Measurements from ENCODE around the gene KIAA1210.

Gene KIAA1210

DNA sequence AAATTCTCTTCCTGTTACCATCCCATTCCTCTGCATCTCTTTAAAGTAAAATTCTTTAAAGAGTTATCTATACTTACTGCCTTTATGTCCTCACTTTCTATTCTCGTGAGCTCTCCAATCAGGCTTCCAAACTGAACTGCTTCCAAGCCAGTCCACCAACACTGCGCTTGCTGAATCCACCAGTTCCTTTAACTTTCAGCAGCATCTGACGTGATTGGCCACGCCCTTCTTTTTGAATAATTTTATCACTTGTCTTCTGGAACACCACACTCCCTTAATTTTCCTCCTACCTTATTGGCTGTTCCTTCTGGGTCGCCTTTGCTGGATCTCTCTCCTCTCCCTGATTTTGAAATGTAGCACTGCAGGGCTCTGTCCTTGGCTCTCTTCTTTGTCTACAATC, at the start of gene KIAA1210:
Gene KIAA1210 (minus strand): TSS at position 163 of the 400 bp plus-strand sequence. CDS start 4,170 bp downstream, outside the sequence.
- in situ Hi-C loops (cut with MboI; ENCODE audit: low sequenced_read_pairs) = no loop called here

DNA sequence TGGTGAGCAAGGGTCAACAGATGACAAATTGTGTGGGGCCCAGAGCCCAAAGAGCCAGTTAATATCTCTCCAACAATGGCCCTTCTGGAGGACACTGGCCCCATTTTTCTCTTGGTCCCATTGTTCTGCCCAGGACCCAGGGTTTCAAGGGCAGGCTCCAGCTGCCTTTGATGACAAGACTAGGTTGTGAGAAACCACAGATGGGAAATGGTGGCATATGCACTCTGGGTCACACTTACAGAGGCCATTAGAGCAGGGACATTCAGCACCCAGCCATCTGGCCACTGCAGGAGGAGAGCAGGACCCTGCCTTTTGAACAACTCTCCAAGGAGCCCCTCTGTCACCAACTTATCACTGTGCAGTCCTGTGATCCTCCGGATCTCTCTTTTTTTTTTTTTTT, 49.7 kb upstream of the KIAA1210 start:
- in situ Hi-C loops (cut with MboI; ENCODE audit: low sequenced_read_pairs) = no loop called here

DNA sequence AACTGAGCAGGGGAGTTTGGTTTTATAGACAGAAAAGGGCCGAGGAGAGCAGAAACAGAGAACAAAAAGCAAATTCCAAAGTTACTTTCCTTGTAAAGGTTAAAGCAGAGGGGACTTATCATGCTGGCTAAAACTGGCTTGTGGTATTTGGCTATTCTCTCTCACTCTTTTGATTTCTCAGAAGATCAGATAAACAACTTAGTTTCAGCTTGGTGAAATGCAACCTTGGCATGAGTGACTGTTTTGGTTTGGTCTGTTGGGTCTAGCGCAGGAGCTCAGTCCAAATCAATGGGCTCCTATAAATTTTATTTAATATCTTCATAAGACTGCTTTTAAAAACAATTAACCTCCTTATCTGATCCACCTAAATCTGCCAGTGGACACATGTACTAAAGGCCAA, 47.3 kb upstream of the KIAA1210 start:
- in situ Hi-C loops (cut with MboI; ENCODE audit: low sequenced_read_pairs) = no loop called here

DNA sequence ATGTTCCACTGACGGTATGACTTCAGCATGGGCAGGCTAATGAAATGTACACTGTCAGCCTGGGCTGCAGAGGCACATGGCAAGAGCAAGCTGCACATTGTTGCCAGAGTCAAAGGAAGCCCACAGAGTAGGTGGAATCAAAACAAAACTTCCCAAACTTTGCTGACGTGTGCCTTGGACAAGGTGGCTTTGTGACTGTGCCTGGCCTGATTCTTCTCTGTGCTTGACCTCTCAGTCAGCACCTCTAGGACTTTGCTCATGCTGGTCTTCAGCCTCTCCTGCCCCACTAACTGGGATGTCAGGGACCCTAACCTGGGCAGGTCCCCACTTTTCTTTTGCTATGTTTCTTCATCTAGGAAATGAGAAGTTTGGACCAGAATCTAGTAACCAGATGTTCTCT, 40.5 kb upstream of the KIAA1210 start:
- in situ Hi-C loops (cut with MboI; ENCODE audit: low sequenced_read_pairs) = no loop called here

DNA sequence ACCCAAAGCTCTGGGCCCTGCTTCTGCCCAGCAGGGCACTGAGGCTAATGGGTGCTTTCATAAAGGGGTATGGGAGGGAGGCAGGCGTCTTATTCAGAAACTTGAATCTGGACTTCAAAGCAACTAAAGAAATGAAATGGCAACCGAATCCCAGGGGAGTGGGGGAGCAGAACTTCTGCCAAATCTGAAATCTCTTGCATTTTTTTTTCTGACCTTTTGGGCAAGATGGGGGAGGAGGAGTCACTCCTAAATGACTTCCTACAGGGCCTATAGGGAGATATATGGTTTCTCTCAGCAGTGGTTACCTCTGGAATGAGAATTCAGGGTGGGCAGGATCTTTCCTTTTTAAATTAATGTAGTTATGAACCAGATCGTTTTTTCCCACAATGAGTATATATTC, 30.6 kb upstream of the KIAA1210 start:
- in situ Hi-C loops (cut with MboI; ENCODE audit: low sequenced_read_pairs) = no loop called here

DNA sequence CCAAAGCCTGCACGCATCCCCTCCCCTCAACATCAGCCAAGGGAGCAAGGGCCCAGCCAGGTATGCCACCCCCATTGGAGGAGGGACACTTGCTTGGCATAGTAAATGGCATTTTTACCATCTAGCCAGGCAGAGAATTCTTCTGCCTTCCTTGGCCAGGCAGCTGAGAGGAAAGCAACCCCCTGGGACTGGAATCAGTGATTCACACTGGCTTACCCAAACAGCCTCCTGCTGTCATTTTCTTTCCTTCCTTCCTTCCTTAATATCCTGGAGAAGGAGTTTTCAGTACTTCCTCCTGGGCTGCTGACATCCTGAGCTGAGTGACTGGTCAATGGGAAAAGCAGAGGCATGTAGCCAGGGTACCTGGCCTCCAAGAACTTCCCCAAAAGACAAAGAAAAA, 28.6 kb upstream of the KIAA1210 start:
- in situ Hi-C loops (cut with MboI; ENCODE audit: low sequenced_read_pairs) = no loop called here

DNA sequence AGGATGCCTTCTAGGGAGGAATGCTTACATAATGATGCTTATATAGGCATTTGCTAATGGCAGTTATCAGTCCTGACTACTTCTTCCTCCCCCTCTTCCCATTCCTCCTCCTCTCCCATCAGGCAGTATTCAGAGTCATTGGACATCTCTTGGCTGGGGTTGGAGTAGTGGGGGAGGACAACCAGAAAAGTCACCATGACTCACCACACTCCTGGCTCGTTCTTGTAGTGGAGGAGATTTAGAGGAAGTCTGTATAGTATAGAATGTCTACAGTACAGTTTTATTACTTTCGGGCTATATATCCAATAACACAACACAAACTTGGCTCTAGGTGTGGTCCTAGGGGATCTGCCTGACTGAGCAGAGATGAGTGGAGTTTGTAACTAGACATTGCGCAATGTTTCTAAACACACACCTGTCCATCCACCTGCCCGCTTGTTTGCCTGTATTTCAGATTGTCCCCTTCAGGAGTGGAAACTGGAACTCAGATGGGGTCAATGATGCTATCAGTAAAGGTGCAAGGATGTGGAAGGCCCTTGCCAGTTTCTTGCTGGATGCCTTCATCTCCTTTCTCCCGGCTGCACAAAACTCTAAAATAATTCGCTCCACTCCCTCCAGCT, 27.9 kb upstream of the KIAA1210 start:
- in situ Hi-C loops (cut with MboI; ENCODE audit: low sequenced_read_pairs) = no loop called here

DNA sequence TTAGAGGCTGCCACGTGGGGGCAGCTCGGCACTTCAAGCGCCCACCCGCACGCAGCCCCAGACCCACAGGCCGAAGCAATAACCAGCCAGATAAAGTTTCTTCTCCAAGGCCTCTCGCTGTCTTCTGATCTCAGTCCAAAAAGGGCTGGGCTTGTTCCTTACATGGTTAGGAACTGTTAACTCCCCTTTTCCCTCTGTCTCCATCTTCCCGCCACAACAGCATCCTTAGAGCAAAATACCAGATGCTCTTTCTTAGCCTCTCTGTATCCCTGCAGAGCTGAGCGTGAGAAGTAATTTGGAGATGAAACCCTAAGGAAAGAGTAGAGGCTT, 23.4 kb upstream of the KIAA1210 start:
- in situ Hi-C loops (cut with MboI; ENCODE audit: low sequenced_read_pairs) = no loop called here

DNA sequence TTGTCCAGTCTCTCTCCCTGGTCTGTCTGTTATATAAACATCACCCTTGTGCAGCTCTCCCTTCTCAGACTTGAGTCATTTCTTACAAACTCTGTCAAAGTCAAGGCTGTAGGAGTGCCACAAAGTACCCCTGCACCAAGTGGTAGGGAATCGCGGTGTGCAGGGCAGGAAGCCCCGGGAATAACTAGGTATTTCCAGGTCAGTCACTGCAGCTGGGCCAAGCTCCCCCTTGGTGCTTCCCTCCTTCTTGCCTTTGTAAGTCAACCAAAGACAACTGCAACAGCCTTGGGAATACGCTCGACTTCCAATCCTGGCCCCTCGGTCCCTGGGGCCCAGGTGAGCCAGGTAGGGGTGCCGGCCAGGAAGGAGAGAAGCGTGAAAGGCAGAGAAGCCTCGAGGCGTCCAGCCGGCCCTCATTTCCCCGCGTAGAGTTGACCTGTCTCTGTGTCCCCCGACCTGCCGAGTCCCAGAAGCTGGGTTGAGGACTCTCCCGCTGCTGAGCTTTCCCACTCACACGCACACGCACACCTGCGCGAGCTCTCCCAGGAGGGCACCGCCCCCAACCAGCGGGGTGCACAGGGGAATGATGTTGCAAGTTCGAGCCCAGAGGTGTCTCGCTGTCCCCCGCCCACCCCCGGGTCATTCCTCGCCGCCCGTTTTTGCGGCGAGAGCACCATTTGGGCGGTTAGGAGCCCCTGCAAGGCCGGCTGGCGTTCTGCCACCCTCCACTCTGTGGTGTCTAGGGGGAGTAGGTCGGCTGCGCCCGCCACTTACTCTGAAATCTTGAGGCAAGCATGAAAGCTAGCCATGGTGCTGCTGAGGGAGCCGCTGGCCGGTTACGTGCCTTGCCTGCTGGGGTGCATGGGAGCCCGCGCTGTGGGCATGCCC, 22.8 kb upstream of the KIAA1210 start:
- in situ Hi-C loops (cut with MboI; ENCODE audit: low sequenced_read_pairs) = no loop called here

DNA sequence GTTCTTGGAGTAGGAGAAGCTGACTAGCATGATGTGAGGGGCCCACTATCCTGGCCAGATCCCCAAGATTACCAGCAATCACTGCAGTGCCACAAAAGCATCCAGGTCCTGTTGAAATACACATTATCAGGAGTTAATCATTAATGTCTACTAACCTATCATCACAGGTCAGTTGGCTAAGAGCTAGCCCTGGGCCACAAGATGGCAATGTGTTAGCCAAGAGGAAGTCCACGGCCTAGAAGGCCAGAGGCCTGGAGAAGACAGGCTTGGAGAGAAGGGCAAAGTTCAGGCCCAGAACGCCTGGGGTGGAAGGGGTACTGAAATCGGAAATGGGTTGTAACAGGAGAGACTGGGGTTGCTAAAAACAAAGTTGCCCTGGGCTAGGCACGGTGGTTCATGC, 19.9 kb upstream of the KIAA1210 start:
- in situ Hi-C loops (cut with MboI; ENCODE audit: low sequenced_read_pairs) = no loop called here

DNA sequence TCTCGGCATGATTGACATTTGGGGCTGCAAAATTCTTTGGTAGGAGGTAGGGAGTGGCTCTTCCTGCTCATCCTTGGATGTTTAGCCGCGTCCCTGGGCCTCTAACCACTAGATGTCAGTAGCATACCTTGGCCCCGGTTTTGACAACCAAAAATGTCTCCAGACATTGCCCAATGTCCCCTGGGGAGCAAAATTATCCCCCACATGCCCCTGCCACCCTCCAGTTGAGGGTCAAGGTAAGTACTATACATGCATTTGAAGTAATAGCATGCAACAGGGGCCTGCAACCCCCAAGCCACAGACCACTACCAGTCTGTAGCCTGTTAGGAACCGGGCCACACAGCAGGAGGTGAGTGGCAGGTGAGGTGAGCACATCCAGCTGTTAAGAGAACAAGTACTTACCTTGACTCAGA, 17.6 kb upstream of the KIAA1210 start:
- in situ Hi-C loops (cut with MboI; ENCODE audit: low sequenced_read_pairs) = no loop called here

DNA sequence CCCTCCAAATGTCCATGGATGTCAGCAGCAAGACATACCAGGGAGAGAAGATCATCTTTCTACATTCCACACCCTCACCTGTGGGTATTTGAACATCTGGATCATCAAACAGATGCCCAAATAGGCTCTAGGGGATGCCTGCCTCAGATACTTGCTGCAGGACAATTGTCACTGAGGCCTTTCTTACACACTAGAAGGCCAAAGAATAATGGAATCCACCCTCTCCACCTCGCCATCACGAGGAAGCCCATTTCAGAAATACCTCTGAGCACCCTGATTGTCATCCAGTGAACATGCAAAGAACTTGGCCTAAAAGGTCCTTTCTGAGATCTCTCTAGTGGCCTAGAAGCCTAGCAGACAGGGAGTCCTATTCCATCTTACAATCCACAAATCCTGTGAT, 6.9 kb upstream of the KIAA1210 start:
- in situ Hi-C loops (cut with MboI; ENCODE audit: low sequenced_read_pairs) = no loop called here

DNA sequence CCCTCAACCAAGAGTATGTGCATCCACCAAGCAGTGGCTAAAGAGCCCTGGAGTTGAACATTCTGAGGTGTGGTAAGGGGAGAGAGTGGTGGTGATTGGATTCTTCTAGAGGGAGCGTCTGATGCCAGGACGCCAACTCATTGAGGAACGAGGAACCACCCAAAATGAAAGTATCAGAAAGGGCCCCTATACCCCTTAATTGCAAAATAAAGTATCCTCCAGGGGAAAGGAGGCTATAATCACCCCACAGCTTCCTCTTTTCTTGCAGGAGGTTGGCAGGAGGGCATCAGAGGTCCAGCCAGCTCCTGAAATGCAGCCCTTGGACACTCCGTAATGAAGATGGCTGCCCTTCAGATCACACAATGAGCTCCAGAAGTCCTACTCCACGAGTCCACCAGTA, 5.3 kb upstream of the KIAA1210 start:
- in situ Hi-C loops (cut with MboI; ENCODE audit: low sequenced_read_pairs) = no loop called here

DNA sequence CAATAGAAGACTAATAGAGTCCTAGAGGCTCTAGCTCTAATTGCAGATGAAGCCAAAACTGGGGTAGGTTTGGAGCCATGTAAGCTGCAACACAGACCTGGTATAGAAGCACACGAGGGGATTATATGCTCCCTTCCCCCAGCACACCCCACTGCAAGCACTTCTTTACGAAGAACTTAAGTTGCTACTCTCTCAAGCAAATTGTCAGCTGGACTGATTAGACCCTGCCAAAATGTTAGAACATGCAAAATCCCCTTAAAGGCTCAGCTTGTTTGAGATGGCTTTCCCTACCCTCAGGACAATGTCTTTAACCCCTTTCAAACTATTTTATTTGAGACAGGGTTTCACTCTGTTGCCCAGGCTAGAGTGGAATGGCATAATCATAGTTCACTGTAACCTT, 4.7 kb upstream of the KIAA1210 start:
- in situ Hi-C loops (cut with MboI; ENCODE audit: low sequenced_read_pairs) = no loop called here

DNA sequence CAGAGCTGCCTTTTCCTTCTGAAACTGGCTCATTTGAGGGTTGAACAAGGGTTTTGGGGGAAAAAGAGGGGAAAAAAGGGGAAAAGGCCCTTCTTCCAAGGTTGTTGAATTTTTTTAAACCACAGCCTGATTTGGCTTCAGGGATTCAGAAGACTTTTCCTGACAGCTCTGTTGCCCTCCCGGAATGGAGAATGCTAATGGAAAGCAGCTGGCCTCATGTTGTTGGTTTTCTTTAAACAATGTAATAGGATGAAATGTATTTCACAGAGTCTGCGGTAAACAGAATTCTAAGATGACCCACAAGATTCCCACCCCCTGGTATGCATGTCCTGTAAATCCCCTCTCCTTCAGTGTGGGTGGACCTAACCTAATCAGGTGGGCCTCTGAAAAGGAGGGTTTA, 3.3 kb upstream of the KIAA1210 start:
- in situ Hi-C loops (cut with MboI; ENCODE audit: low sequenced_read_pairs) = no loop called here

DNA sequence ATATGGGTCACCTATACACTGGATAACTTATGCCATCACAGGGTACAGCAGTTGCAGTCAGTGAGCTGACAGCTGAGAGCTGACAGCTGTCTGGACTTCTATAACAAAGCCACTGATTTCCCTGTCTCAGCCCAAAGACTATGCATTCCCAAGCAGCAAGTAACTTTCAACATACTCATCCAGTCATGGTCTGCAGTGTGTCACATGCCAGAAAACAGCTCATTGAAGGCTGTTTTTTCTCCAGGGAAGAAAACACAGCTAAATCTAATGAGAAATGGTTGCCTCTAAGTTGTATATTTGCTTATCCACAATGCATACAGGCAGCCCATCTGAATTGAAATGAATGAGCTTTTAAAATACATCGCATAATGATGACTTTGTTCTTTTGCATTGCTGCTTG, 6.3 kb downstream of the KIAA1210 start:
- in situ Hi-C loops (cut with MboI; ENCODE audit: low sequenced_read_pairs) = no loop called here

DNA sequence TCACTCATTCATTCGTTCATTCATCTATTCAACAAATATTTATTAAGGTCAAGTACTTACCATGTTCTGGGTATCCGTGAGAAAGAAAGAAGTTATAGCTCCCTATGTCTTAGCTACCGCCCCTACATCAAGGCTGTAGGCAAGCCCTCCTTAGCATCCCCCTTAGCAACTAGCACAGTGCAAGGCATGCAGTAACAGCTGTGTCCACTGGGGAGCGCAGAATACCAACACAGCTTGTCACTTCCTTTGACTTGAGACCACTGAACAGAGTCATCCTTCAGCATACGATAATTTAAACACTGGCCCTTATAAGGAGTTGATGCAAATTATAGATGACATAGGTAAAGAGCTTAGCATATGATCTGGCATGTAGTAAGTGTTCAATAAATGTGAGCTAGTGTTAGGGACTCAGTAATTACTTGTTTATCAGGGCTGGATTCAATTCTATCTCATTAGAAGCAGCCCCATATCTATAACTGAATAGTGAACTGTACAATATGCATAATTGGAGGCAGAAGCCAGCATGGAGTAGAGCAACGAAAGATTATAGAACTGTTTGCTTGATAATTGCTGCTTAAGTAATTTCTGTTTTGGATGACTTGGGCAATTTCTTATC, 8.7 kb downstream of the KIAA1210 start:
- in situ Hi-C loops (cut with MboI; ENCODE audit: low sequenced_read_pairs) = no loop called here

DNA sequence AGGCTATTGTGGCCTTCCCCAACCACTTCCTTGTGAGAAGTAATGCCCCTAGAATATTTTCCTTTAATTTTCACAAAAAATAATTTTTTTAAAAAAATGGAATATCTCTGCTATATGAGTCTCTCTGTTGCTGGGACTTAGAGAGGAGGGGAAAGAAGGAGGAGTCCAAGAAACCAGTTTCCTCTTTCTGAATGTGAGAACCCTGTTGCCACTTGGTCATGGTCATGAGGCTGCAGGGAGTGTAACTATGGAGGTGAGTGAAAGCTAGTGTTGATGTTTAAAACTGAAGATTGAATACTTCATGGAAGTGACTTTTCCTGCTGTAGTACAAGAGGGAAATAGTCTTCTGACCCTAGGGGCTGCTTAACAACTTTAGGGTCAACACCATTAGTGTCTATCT, 20.4 kb downstream of the KIAA1210 start:
- in situ Hi-C loops (cut with MboI; ENCODE audit: low sequenced_read_pairs) = no loop called here

DNA sequence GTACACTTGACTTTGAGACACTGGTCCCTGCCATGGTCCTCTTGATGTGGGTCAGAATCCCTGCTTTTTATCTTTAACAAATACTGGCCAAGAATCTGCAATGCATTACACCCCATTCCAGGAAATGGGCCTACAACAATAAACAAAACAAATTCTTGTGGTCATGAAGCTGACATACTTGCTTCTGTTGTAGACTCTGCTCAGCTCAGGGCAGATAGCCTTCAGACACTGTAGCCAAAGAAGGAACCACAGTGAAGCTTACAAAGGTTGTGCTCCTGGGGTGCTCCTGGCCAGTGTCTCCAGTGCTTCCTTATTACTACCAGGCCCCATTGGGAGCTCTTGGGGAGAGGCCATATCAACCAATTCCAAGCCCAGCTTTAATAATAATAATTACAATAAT, 21.8 kb downstream of the KIAA1210 start:
- in situ Hi-C loops (cut with MboI; ENCODE audit: low sequenced_read_pairs) = no loop called here

DNA sequence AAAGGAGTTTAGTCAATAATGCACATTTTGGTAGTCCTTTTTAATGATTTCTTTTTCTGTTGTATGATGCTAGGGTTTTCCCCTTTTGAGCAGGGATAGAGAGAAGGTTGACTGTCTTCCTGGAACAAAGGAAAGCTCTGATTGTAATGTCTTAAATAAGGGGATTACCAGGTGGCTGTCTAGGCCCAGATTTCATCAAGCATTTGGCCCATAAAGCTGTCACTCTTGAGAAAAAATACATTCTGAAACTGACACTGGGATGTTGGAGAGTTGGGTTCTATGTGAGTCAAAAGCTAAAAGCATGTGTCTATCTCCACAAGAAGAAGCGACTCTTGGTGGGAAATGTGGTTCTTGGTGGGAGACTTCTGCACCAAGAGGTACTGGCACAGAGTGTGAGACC, 26.4 kb downstream of the KIAA1210 start:
- in situ Hi-C loops (cut with MboI; ENCODE audit: low sequenced_read_pairs) = no loop called here

DNA sequence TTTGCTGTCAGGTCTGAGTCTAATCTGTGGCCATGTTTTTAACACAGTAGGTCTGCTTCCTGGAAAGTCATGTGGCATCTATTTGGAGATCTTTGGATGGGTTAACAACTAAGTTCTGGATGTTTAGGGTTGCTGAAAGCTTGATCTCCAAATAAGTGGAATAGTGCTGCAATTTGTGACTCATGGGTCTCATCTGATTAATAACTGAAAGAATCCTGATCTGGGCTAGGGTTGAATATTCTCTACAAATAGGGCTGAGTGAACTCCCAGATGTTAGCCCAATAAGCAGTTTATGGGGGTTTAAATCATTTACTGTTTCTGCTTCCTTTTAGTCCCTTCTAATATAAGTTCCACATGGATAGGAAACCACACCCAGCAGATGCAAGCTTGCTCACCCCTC, 31.7 kb downstream of the KIAA1210 start:
- in situ Hi-C loops (cut with MboI; ENCODE audit: low sequenced_read_pairs) = no loop called here

DNA sequence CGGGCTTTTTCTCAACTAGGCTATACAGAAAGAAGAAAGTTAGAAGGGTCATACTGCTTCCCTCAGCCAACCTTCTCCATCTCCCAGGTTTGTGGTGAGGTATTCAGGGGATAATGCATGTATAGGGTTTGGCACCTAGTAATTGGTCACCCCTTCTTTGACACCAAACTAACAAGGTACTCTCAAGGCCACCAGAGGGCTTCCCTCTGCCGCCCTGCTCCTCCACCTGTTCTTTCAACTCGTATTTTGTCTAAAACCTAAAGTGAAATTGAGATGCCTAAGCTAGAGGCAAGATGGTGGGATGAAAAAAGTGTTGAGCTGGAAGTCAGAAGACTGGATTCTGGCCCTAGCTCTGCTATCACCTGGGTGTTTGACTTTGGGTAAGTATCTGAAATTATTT, 32.8 kb downstream of the KIAA1210 start:
- in situ Hi-C loops (cut with MboI; ENCODE audit: low sequenced_read_pairs) = no loop called here
